GM18505 (cell line): ENCODE measurements around the gene TOLLIP.

Experiments
- ATAC-seq: cut with Tn5 transposase; IDR thresholded peaks from one replicate; pipeline ENCODE4 v1.9.1; 2021; ENCODE audit not compliant: unreplicated experiment
- POLR2A ChIP-seq: IDR thresholded peaks from 4 replicates; pipeline ENCODE4 v1.6.1; 2011; ENCODE audit warnings: borderline replicate concordance; ENCODE audit not compliant: insufficient read depth, insufficient read length; ENCODE audit errors: extremely low read depth

TOLLIP gene

DNA sequence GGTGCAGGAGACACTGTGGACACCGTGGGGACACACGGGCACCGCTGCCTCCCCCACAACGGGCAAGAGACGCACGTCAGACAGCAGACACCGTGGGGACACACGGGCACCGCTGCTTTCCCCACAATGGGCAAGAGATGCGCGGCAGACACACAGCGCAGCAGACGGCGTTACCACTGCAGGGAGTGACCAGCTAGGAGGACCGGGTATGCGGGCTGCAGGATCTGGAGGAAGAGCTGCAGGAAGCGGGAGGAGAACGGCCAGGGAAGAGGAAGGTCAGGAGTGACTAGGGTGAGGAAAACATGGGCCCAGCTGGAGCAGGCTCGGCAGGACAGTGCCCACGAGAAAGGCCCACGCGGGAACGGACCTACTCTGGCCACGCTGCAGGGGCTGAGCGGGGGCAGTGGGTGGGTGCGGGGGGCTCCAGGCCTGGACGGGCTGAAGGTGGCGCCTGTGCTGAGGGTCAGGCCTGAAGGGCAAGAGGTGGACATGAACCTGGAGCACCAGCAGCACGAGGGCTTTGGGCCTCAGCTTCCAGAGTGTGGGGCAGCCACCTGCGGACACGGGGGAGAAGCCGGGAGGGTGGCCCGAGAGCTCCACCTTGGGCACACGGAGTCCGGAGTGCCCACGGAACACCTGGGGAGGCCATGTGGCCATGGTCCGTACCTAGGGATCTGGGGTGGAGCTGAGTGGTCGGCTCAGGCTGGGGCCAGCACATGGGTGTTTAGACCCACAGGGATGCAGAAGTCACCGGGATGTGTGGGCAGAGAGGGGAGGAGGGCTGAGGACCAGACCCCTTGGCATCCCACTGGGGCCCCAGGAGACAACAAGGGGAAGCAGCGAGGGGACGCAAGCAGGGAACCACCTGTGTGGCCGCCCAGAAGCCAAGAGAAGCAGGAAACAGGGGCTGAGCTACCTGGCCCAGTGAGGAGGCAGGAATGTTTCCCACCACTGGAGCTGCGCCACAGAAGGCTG is 16.5 kb downstream of the TOLLIP start:
- no peak for ATAC-seq
- TF ChIP-seq POLR2A = no peak

DNA sequence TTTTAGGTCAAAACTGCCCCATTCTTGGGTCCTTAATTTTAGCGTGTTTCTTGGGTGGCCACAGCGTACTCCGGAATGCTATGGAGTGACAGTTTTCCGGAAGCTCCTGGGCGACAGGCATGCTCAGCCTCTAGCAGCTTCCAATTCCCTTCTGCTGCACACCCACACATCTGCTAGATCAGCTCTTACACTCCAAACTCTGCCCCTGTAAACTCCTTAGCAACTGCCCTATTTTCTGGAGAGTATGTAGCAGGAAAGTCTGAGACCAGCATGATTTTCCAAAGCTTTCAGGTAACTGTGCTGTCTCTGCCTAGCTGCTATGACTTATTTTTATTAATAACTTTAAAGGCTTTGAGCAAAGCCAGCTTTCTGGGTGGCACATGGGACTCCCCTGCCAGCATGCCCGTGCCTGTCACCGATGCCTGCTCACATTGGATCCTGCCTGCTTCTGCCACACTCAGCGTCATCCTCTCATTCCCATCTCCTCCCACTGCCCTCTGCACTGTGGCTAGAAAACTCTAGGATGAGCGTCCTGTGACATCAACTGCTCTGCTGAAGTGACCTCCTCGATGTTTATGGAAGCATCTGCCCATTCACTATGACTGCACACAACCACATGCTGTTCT is 17.3 kb downstream of the TOLLIP start:
- no peak for TF ChIP-seq POLR2A
- ATAC-seq = no peak

DNA sequence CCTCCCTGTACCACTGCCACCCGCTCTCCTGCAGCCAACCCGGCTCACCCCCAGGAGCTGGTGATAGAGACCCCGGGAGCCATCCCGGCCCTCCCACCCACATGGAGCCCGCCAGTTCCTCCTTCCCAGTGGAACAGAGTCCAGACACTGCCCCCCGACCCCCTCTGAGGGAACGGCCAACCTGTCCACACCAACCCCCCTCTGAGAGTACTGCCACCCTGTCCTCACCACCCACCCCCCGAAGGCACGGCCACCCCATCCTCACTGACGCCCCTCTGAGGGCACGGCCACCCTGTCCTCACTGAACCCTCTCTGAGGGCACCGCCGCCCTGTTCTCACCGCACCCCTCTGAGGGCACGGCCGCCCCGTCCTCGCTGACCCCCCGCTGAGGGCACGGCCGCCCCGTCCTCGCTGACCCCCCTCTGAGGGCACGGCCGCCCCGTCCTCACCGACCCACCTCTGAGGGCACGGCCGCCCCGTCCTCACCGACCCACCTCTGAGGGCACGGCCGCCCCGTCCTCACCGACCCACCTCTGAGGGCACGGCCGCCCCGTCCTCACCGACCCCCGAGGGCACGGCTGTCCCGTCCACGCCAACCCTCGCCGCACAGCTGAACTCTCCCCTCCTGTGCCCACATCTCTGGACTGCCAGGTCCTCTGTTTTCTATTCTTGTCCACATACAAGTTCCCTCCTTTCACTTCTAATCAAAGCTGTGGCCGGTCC is 18.0 kb downstream of the TOLLIP start:
- ATAC-seq = no peak
- no peak for TF ChIP-seq POLR2A

DNA sequence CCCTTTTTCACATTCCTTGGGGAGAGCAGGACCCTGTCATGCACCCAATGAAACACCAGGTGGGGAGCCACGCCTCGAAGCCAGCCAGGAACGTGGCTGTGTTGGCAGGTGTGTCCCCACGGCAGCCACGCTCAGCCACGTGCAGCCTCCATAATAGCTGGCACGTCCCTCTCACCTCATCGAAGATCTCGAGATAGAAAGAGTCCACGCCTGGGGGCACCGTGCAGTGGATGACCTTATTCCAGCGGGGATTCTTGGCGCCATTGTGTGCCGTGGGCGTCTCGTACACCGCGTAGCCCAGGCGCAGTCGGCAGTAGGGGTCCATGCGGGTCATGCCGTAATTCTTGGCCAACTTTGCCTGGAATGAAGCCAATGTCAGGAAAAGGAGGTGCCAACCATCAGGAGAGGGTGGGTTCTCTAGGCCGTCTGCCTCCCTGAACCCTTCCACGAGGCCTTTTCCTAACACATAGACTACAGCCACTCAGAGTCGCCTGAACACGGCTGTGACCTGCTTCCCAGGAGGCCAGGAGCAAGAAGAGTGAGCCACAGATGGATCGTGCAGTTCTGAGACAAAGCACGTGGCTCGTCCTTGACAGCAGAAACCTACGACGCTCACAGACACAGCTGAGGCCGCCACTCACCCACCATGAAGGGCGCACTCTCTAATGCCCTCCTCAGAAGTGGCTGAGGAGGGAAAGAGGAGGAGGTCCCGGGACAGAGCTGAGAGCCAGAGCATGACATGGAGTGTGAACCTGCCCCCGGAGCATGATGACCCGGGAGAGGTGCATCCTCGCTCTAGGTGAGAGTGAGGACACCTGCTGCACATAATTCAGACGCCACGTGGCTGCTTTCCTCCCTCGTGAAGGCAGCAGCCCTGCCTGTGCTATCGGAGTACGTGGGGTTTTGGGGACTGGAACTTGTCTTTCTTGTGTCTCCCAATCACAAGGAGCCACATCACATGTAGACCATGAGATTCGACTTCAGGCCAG is 19.1 kb downstream of the TOLLIP start:
- no peak for ATAC-seq
- TF ChIP-seq POLR2A = no peak

DNA sequence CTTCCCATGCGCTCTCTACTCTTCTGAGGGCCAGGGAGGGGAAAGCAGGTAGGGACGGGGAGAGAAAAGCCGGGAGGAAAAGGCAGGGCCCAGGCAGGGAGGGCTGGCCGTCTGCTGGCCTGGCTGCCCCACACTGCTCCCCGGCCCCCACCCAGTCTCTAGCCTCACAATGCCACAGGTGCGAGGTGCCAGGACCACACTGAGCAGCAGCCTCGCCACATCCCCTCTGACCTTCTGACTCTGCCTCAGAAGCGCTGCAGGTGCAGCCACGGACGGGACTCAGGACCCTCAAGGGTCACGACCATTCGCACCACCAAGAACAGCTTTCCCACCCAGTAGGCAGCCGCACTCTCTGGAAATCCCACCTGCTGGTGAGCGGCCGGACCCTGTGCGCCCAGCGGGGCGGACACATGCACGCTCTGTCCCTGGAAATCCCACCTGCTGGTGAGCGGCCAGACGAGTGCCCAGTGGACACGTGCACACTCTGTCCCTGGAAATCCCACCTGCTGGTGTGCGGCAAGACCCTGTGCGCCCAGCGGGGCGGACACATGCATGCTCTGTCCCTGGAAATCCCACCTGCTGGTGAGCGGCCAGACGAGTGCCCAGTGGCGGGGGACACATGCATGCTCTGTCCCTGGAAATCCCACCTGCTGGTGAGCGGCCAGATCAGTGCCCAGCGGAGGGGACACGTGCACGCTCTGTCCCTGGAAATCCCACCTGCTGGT is 20.1 kb downstream of the TOLLIP start:
- no peak for TF ChIP-seq POLR2A
- ATAC-seq = no peak

DNA sequence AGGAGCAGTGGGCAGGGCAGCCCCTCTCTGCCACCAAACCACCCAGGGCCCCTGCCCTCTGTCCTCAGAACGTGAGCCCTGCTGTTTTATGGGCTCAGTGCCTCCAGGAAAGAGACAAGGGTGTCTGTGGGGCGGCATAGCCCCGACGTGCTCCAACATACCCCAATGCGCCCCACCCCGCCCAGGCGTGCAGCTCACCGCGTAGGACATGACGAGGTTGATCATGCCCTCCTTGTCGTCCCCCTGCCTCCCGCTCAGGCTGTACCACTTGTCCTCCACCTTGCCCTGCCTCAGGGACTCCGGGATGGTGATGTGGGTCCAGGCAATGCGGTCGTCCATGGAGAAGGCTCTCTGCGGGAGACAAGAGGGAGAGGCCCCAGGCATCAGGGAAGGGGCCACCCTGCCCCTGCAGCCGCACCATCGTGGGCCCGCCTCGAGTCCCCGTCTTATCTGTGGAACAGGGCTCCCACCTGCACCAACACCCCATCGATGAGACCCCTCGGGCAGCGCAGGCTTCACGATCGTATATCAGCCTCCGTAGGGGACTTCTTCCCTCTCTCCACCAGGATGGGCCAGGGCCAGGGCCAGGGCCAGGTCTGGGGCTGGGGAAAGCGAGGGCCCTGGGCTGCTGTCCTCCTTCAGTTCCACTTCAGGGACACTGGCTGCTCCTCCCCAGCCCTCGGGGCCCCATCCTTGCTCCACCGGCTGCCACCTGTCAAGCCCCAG is 20.8 kb downstream of the TOLLIP start:
- TF ChIP-seq POLR2A = no peak
- ATAC-seq = no peak

DNA sequence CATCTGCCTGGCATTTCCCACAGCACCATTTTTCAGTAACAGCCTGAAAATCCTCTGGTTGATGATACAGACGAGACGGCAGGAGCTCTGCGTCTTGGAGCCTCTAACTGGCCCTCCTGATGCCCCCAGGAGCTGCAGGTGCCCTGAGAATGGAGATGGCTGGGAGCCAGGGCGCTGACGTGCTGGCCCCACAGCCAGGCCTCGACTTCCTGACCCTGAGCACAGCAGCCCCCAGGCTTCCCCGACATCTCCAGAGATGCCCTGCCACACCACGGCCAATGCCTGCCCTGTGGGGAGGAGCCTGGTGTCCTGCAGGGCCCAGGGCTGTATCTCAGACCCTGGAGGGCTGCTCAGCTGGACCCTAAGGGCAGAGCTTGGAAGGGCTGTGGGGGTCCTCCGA is 21.5 kb downstream of the TOLLIP start:
- no peak for ATAC-seq
- no peak for TF ChIP-seq POLR2A

DNA sequence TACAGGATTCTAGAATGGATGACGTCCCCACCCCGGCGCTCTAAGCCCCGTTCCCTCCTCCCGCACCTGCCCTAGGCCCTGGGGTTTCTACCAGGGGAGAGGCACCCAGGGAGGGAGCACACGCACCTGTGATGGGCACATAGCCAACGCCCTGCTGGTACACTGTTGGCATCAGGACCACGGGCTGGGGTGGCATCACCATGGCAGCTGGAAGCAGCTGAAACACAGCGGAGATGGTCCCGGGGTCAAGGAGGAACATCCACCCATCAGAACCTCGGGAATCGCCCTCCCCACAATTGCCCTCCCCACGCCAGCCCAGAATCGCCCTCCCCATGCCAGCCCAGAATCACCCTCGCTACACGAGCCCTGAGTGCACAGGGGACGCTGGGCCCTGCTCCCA is 23.6 kb downstream of the TOLLIP start:
- ATAC-seq = no peak
- TF ChIP-seq POLR2A = no peak

DNA sequence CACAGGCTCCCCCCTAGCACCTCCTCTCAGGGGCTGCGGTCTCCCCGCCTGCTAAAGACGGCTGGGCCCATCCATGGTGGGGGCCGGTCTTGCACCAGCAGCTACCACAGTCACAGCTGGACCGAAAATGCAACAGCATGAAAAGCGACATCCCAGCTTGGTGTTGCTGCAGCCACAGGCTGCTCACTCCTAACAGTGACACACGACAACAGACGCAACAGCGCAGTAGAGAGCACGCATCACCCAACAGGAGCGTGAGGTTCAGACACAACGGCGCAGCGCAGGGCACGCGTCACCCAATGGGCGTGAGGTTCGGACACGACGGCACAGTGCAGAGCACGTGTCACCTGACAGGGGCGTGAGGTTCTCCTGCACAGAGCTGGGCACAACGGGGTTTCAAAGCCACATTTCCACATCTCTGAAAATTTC is 24.1 kb downstream of the TOLLIP start:
- no peak for ATAC-seq
- no peak for TF ChIP-seq POLR2A

DNA sequence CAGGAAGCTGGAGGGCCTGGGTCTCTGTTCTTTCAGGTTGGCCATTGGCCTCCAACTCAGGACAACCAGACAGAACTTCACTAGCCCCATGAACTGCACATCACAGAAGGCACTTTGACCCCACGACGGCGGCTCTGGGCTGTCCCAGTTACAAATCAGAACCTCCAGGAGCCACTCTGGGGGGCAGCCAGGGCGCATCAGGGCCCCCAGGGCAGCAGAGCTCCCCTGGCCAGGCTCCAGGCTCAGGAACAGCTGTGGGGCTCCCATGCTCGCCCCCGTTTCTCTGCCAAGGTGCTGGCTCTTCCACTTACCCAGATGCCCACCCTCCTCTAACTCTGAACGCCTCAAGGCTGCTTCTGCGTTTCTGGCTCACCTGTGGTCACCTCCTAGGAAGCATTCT is 25.5 kb downstream of the TOLLIP start:
- no peak for ATAC-seq
- no peak for TF ChIP-seq POLR2A

DNA sequence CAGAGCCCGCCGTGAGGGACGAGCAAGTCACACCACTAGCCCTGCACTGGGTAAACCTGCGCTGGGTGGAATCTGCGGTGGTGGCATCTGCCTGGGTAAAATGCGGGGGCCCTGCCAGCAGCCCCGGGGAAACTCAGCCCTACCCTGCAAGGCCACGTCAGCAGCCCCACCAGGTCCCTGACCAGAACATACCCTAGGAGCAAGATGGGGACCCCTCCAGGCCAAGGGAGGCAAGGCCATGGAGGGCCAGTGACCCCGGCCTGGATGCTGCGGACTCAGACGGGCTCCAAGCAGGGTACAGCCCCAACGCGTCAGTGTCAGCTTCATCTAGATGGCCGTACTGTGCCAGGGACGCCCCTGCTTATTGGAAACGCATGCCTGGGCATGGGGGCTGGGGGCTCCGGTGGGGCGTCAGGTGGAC is 26.3 kb downstream of the TOLLIP start:
- no peak for ATAC-seq
- TF ChIP-seq POLR2A = no peak
